ENCODE measurements around the gene PDE6H. TPM values are rescaled to one million over a fixed set of nuclear protein-coding genes. Genes with fewer than 3 reads are reported as not detected.
A peak's percentile ranks its signal among the peaks of the same experiment; 100 is the strongest.

Gene PDE6H
- total and polyA plus RNA-seq, 10 of the 15 experiments (the other 5 are each of a cell fraction or from before 2014, with no cell fraction given), result 0.16 TPM; not detected in 9

DNA sequence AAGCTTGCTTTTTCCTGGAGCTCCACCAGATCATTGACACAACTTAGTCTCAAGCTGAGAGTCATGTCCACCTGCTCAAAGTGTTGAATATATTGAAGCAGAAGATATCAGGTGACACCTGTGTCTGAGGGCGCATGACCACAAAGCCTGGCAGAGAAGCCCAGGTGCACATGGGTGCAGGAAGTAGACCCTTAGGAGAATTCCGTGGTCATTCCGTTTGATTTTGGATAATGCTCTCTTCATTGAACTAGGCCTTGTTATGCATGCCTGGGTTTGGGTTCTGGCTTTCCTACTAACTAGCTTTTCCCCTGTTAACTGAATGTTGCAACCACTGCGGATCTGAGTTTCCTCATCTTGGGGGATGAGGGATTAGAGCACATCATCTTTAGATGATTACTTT, 18.6 kb upstream of the PDE6H start:
- SMC1A ChIA-PET (ENCODE audit: uncharacterized antibody, unreplicated experiment), result interaction anchor here (0.9 to 1.3 kb wide), 4 partner anchors 16 to 41 kb away, joined by 3 to 6 read pairs (median 4); partner anchors contain the start of gene ERP27
- in situ Hi-C loops (cut with MboI), result loop anchor here (10.0 to 25.0 kb wide), 3 partner anchors 179 to 567 kb away; a partner anchor contains a TSS

More for the DNA sequence above, 18.6 kb upstream of the PDE6H start:
- intact Hi-C loops (cut with micrococcal nuclease; ENCODE audit: unreplicated experiment), result loop anchor here (5.0 to 10.0 kb wide), 4 partner anchors 33 to 831 kb away; partner anchors contain the start of gene EPS8
- Histone ChIP-seq H3K27me3 (replicated peaks in 1 of 2; ENCODE audit: control insufficient read depth in 2 of 2, insufficient read depth in 2 of 2, low read length in 1 of 2) (no peaks in the 10 kb centered on the region), H3K4me3 (peak overlapping the region; percentile 60), H3K36me3 (ENCODE audit: control insufficient read depth in 2 of 2, insufficient read depth in 2 of 2, low read length in 1 of 2) (peaks cover 4 to 8% of the 10 kb centered on the region in 2 experiments), H3K9me3 (replicated peaks; ENCODE audit: control insufficient read depth, insufficient read depth, low read length) (no peaks in the 10 kb centered on the region), H2AFZ (ENCODE audit: control insufficient read depth, low read depth, low read length) (no peak overlapping the region), H3K4me1 (ENCODE audit: control insufficient read depth, insufficient read depth, low read length) (peaks cover 48% of the 10 kb centered on the region), H4K20me1 (ENCODE audit: control insufficient read depth, insufficient read depth) (no peaks in the 10 kb centered on the region), H3K9ac (ENCODE audit: control insufficient read depth, insufficient read depth, low read length) (peak overlapping the region; percentile 51), H3K79me2 (ENCODE audit: control insufficient read depth, insufficient read depth, low read length) (peaks cover 100% of the 10 kb centered on the region), H3K4me2 (ENCODE audit: control insufficient read depth, insufficient read depth) (peak overlapping the region; percentile 85), H3K27ac (ENCODE audit: control insufficient read depth, insufficient read depth) (peak overlapping the region; percentile 100)
- no peak for ATAC-seq
- RAD21 ChIA-PET (ENCODE audit: unreplicated experiment), result interaction anchor here (0.6 to 4.2 kb wide), 3 partner anchors 7 to 714 kb away, joined by 3 to 25 read pairs (median 5); partner anchors contain the start of gene ARHGDIB
- 36% methylated on average over 4 of the region's 4 CpGs for WGBS (ENCODE audit: insufficient coverage, insufficient replicate concordance, low lambda C conversion rate, missing lambda C conversion rate)
- no TSS peak for BruUV-seq (replicated peaks)
- DNase-seq (ENCODE audit: low read depth, low spot score), result no peak
- CTCF ChIA-PET, result interaction anchor here (0.7 to 1.0 kb wide), 2 partner anchors 16 to 569 kb away, joined by 3 read pairs; partner anchors contain the start of gene ERP27
- no peak for FAIRE-seq
- TF ChIP-seq, protein P1, sequence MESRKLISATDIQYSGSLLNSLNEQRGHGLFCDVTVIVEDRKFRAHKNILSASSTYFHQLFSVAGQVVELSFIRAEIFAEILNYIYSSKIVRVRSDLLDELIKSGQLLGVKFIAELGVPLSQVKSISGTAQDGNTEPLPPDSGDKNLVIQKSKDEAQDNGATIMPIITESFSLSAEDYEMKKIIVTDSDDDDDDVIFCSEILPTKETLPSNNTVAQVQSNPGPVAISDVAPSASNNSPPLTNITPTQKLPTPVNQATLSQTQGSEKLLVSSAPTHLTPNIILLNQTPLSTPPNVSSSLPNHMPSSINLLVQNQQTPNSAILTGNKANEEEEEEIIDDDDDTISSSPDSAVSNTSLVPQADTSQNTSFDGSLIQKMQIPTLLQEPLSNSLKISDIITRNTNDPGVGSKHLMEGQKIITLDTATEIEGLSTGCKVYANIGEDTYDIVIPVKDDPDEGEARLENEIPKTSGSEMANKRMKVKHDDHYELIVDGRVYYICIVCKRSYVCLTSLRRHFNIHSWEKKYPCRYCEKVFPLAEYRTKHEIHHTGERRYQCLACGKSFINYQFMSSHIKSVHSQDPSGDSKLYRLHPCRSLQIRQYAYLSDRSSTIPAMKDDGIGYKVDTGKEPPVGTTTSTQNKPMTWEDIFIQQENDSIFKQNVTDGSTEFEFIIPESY (IDR thresholded peaks at IDR 0.05), result no peak
- TF ChIP-seq CHD4 (IDR thresholded peaks at IDR 0.05) (no peak), LARP7 (IDR thresholded peaks at IDR 0.05) (0 out of 2 replicates have a peak, but pooled peaks have one; percentile 37), IRF4 (IDR thresholded peaks at IDR 0.05; ENCODE audit: low read depth, low read length) (no peak), TCF12 (IDR thresholded peaks at IDR 0.05; ENCODE audit: low read depth, low read length) (0 out of 2 replicates have a peak, but pooled peaks have one; percentile 42), BCL11A (IDR thresholded peaks at IDR 0.05; ENCODE audit: low read depth, low read length) (no peak), RUNX3 (IDR thresholded peaks at IDR 0.05; ENCODE audit: low read length) (peak; percentile 42; the same call in 1 of the 2 replicates)
- TF ChIP-seq, protein P2, sequence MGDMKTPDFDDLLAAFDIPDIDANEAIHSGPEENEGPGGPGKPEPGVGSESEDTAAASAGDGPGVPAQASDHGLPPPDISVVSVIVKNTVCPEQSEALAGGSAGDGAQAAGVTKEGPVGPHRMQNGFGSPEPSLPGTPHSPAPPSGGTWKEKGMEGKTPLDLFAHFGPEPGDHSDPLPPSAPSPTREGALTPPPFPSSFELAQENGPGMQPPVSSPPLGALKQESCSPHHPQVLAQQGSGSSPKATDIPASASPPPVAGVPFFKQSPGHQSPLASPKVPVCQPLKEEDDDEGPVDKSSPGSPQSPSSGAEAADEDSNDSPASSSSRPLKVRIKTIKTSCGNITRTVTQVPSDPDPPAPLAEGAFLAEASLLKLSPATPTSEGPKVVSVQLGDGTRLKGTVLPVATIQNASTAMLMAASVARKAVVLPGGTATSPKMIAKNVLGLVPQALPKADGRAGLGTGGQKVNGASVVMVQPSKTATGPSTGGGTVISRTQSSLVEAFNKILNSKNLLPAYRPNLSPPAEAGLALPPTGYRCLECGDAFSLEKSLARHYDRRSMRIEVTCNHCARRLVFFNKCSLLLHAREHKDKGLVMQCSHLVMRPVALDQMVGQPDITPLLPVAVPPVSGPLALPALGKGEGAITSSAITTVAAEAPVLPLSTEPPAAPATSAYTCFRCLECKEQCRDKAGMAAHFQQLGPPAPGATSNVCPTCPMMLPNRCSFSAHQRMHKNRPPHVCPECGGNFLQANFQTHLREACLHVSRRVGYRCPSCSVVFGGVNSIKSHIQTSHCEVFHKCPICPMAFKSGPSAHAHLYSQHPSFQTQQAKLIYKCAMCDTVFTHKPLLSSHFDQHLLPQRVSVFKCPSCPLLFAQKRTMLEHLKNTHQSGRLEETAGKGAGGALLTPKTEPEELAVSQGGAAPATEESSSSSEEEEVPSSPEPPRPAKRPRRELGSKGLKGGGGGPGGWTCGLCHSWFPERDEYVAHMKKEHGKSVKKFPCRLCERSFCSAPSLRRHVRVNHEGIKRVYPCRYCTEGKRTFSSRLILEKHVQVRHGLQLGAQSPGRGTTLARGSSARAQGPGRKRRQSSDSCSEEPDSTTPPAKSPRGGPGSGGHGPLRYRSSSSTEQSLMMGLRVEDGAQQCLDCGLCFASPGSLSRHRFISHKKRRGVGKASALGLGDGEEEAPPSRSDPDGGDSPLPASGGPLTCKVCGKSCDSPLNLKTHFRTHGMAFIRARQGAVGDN (IDR thresholded peaks at IDR 0.05), result 0 out of 2 replicates have a peak, but pooled peaks have one; percentile 35
- TF ChIP-seq, protein P3, sequence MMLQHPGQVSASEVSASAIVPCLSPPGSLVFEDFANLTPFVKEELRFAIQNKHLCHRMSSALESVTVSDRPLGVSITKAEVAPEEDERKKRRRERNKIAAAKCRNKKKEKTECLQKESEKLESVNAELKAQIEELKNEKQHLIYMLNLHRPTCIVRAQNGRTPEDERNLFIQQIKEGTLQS (IDR thresholded peaks at IDR 0.05; ENCODE audit: borderline replicate concordance, extremely low read depth, low read depth, low read length), result no peak
- POLR2A ChIA-PET, result interaction anchor here (1.1 to 2.1 kb wide), 3 partner anchors 29 to 185 kb away, joined by 4 to 5 read pairs (median 4); no protein-coding TSS in a partner anchor
